Thymus (tissue), 11 donors: ENCODE measurements around the gene PPP1R3C. TPM values are rescaled to one million over a fixed set of nuclear protein-coding genes. Genes with fewer than 3 reads are reported as not detected.

ENCODE experiments used
- DNase-seq, 9 donors: peaks; one replicate each; pipeline ENCODE4 v3.0.0-alpha.2; 2013; ENCODE audit warnings: low spot score in 9 of 9, low read depth in 6 of 9, missing footprints in 1 of 9
- H3K27ac ChIP-seq, 2 donors: one replicate each; pipeline ENCODE4 v1.5.1; 2013; ENCODE audit warnings: control low read depth in 1 of 2, low read depth in 1 of 2, low read length in 1 of 2, mild to moderate bottlenecking in 1 of 2, moderate library complexity in 1 of 2
- H3K27me3 ChIP-seq, 2 donors: one replicate each; pipeline ENCODE4 v1.5.1; 2013; ENCODE audit warnings: low read length in 1 of 2; ENCODE audit not compliant: control insufficient read depth in 2 of 2, insufficient read depth in 1 of 2
- H3K36me3 ChIP-seq, 2 donors: one replicate each; pipeline ENCODE4 v1.5.1; 2013; ENCODE audit warnings: low read length in 1 of 2, mild to moderate bottlenecking in 1 of 2, moderate library complexity in 1 of 2; ENCODE audit not compliant: control insufficient read depth in 2 of 2, insufficient read depth in 2 of 2
- H3K4me1 ChIP-seq, 2 donors: one replicate each; pipeline ENCODE4 v1.5.1; 2013; ENCODE audit warnings: low read length in 2 of 2; ENCODE audit not compliant: control insufficient read depth in 2 of 2, insufficient read depth in 2 of 2
- H3K4me3 ChIP-seq, 2 donors: one replicate each; pipeline ENCODE4 v1.5.1; 2013; ENCODE audit warnings: low read length in 2 of 2, control low read depth in 1 of 2, mild to moderate bottlenecking in 1 of 2
- H3K9me3 ChIP-seq, 2 donors: one replicate each; pipeline ENCODE4 v1.5.1; 2013; ENCODE audit warnings: low read length in 1 of 2, mild to moderate bottlenecking in 1 of 2; ENCODE audit not compliant: control insufficient read depth in 2 of 2, insufficient read depth in 1 of 2
- WGBS: extraction: QIAGEN DNeasy Blood & Tissue Kit; methylation state at CpG from one replicate; pipeline ENCODE4 v1.1.7; 2013; 5-methylcytosine and 5-hydroxymethylcytosine counted together
- polyA plus RNA-seq: library from polyadenylated mRNA; stranded (reverse); fragments of 200-250 nt; gene quantifications from one replicate; pipeline ENCODE4 v1.2.3, GENCODE V29; 2013
- total RNA-seq: library from RNA; stranded (reverse); fragments of 120-200 nt; gene quantifications from one replicate; pipeline ENCODE4 v1.2.4, GENCODE V29; 2013
- donor health status: healthy.

Gene PPP1R3C
- total and polyA plus RNA-seq, 2 donors: 1.2 to 1.7 TPM

GRCh38 chr10:91593834-91594233, 39.0 kb downstream of the PPP1R3C start:
- Histone ChIP-seq H3K27ac (no peak overlapping the region), H3K9me3 (no peaks in the 10 kb centered on the region), H3K4me1 (no peaks in the 10 kb centered on the region), H3K36me3 (no peaks in the 10 kb centered on the region), H3K4me3 (no peak overlapping the region), H3K27me3 (no peaks in the 10 kb centered on the region)
- WGBS: 95% methylated on average over 2 of the region's 2 CpGs
- DNase-seq: no peak

- H3K4me1 ChIP-seq: no peaks in the 10 kb centered on the region
- no peaks in the 10 kb centered on the region for H3K27me3 ChIP-seq
- no peaks in the 10 kb centered on the region for H3K36me3 ChIP-seq
- no peak overlapping the region for H3K4me3 ChIP-seq
- no peak overlapping the region for H3K27ac ChIP-seq
- no peaks in the 10 kb centered on the region for H3K9me3 ChIP-seq
- WGBS: 94% methylated on average over 8 of the region's 8 CpGs
- DNase-seq: no peak
Measured at GRCh38 chr10:91593366-91593765, 39.5 kb downstream of the PPP1R3C start.

GRCh38 chr10:91592266-91592975, 40.5 kb downstream of the PPP1R3C start:
- WGBS: 93% methylated on average over 8 of the region's 8 CpGs
- Histone ChIP-seq H3K9me3 (no peaks in the 10 kb centered on the region), H3K27me3 (no peaks in the 10 kb centered on the region), H3K27ac (no peak overlapping the region), H3K4me1 (no peaks in the 10 kb centered on the region), H3K36me3 (no peaks in the 10 kb centered on the region), H3K4me3 (no peak overlapping the region)
- DNase-seq: no peak

- no peaks in the 10 kb centered on the region for H3K36me3 ChIP-seq
- no peaks in the 10 kb centered on the region for H3K9me3 ChIP-seq
- no peaks in the 10 kb centered on the region for H3K27me3 ChIP-seq
- no peak overlapping the region for H3K4me3 ChIP-seq
- H3K4me1 ChIP-seq: no peaks in the 10 kb centered on the region
- no peak for DNase-seq
- WGBS: 67% methylated on average over 7 of the region's 7 CpGs
- no peak overlapping the region for H3K27ac ChIP-seq
Measured at GRCh38 chr10:91591797-91592174, 41.1 kb downstream of the PPP1R3C start.

GRCh38 chr10:91590904-91591796, 41.7 kb downstream of the PPP1R3C start:
- no peak overlapping the region for H3K27ac ChIP-seq
- H3K27me3 ChIP-seq: no peaks in the 10 kb centered on the region
- WGBS: 73% methylated on average over 10 of the region's 10 CpGs
- no peaks in the 10 kb centered on the region for H3K9me3 ChIP-seq
- no peaks in the 10 kb centered on the region for H3K36me3 ChIP-seq
- no peaks in the 10 kb centered on the region for H3K4me1 ChIP-seq
- no peak for DNase-seq
- no peak overlapping the region for H3K4me3 ChIP-seq

- H3K36me3 ChIP-seq: no peaks in the 10 kb centered on the region
- H3K4me3 ChIP-seq: no peak overlapping the region
- DNase-seq: no peak
- no peaks in the 10 kb centered on the region for H3K4me1 ChIP-seq
- WGBS: 95% methylated on average over 7 of the region's 7 CpGs
- no peak overlapping the region for H3K27ac ChIP-seq
- H3K27me3 ChIP-seq: no peaks in the 10 kb centered on the region
- no peaks in the 10 kb centered on the region for H3K9me3 ChIP-seq
Measured at GRCh38 chr10:91590142-91590903, 42.5 kb downstream of the PPP1R3C start.

- no peaks in the 10 kb centered on the region for H3K27me3 ChIP-seq
- no peak overlapping the region for H3K4me3 ChIP-seq
- H3K27ac ChIP-seq: no peak overlapping the region
- H3K9me3 ChIP-seq: no peaks in the 10 kb centered on the region
- H3K36me3 ChIP-seq: no peaks in the 10 kb centered on the region
- H3K4me1 ChIP-seq: no peaks in the 10 kb centered on the region
- DNase-seq: no peak
- 94% methylated on average over 3 of the region's 3 CpGs for WGBS
Measured at GRCh38 chr10:91589658-91590035, 43.2 kb downstream of the PPP1R3C start.

- H3K27ac ChIP-seq: no peak overlapping the region
- no peaks in the 10 kb centered on the region for H3K4me1 ChIP-seq
- H3K4me3 ChIP-seq: no peak overlapping the region
- no peaks in the 10 kb centered on the region for H3K9me3 ChIP-seq
- no peaks in the 10 kb centered on the region for H3K36me3 ChIP-seq
- 89% methylated on average over 6 of the region's 6 CpGs for WGBS
- H3K27me3 ChIP-seq: no peaks in the 10 kb centered on the region
- DNase-seq: no peak
Measured at GRCh38 chr10:91589015-91589657, 43.7 kb downstream of the PPP1R3C start.
